IMR-90 (cell line): ENCODE measurements around the gene TMEM63C. TPM values are rescaled to one million over a fixed set of nuclear protein-coding genes. Genes with fewer than 3 reads are reported as not detected.

Source experiments
- ATAC-seq: fragments of 200-7000 bp; cut with Tn5 transposase; 2 replicates; pipeline ENCODE4 v1.9.1; 2020; ENCODE audit warnings: low read depth, mild to moderate bottlenecking, moderate library complexity
- BruUV-seq: library from RNA; stranded (reverse); fragments of 400-500 nt; replicated peaks from 2 replicates; lab custom pipeline; 2021; lab: Mats Ljungman, UMichigan
- CTCF ChIA-PET: fragments of 300-600 bp; formaldehyde crosslinking; extraction: SDS; loops from one replicate; lab custom pipeline; 2021; ENCODE audit warnings: antibody characterized with exemption; lab: Yijun Ruan, JAX
- POLR2A ChIA-PET: fragments of 300-600 bp; sonication (Branson Sonifier 250); formaldehyde crosslinking; loops from one replicate; lab custom pipeline; 2022; ENCODE audit warnings: antibody characterized with exemption; ENCODE audit not compliant: unreplicated experiment; lab: Charles Lee
- DNase-seq: peaks from one replicate; pipeline ENCODE4 v3.0.0; 2013
- H2AFZ ChIP-seq: replicated peaks from 2 replicates; pipeline ENCODE3; 2013; ENCODE audit warnings: low read length, mild to moderate bottlenecking; ENCODE audit not compliant: poor library complexity
- H2AK5ac ChIP-seq: 2 replicates; pipeline ENCODE4 v1.6.1; 2013; ENCODE audit warnings: low read depth, low read length, inconsistent platforms
- H2AK9ac ChIP-seq: replicated peaks from 2 replicates; pipeline ENCODE3; 2013; ENCODE audit warnings: mild to moderate bottlenecking, low read depth, low read length, moderate library complexity; ENCODE audit not compliant: poor library complexity
- H2BK120ac ChIP-seq: 2 replicates; pipeline ENCODE4 v1.6.1; 2013; ENCODE audit warnings: low read depth, low read length, inconsistent platforms
- H2BK15ac ChIP-seq: 3 replicates; pipeline ENCODE4 v1.6.1; 2013; ENCODE audit warnings: low read depth, low read length, inconsistent platforms
- H2BK20ac ChIP-seq: 2 replicates; pipeline ENCODE4 v1.6.1; 2013; ENCODE audit warnings: low read depth, mild to moderate bottlenecking, inconsistent platforms, low read length, moderate library complexity
- H2BK5ac ChIP-seq: 2 replicates; pipeline ENCODE4 v1.6.1; 2013; ENCODE audit warnings: mild to moderate bottlenecking, low read depth, low read length, inconsistent platforms; ENCODE audit not compliant: poor library complexity, severe bottlenecking
- H3K14ac ChIP-seq: replicated peaks from 2 replicates; pipeline ENCODE4 v1.6.1; 2013; ENCODE audit warnings: low read depth, low read length, inconsistent platforms
- H3K18ac ChIP-seq: 2 replicates; pipeline ENCODE4 v1.6.1; 2013; ENCODE audit warnings: low read depth, low read length, control low read depth
- H3K23ac ChIP-seq: 2 replicates; pipeline ENCODE4 v1.6.1; 2013; ENCODE audit warnings: low read depth, low read length, inconsistent platforms
- H3K27ac ChIP-seq: 2 replicates; pipeline ENCODE4 v1.5.1; 2013; ENCODE audit warnings: mild to moderate bottlenecking, control low read depth, low read length; ENCODE audit not compliant: insufficient read depth
- H3K27me3 ChIP-seq: 2 replicates; pipeline ENCODE4 v1.6.1; 2013; ENCODE audit warnings: low read length; ENCODE audit not compliant: control insufficient read depth, insufficient read depth
- H3K36me3 ChIP-seq: 2 replicates; pipeline ENCODE4 v1.6.1; 2013; ENCODE audit warnings: low read length, mixed read lengths; ENCODE audit not compliant: control insufficient read depth, insufficient read depth
- H3K4ac ChIP-seq: 2 replicates; pipeline ENCODE4 v1.6.1; 2013; ENCODE audit warnings: low read depth, low read length, inconsistent platforms
- H3K4me1 ChIP-seq: 2 replicates; pipeline ENCODE4 v1.6.1; 2013; ENCODE audit warnings: low read length, mixed read lengths; ENCODE audit not compliant: control insufficient read depth, insufficient read depth
- H3K4me2 ChIP-seq: 2 replicates; pipeline ENCODE4 v1.6.1; 2013; ENCODE audit warnings: low read depth, mild to moderate bottlenecking, control low read depth, low read length, moderate library complexity
- H3K4me3 ChIP-seq: 2 replicates; pipeline ENCODE4 v1.5.1; 2013; ENCODE audit warnings: low read depth, mild to moderate bottlenecking, control low read depth, low read length, moderate library complexity; ENCODE audit not compliant: insufficient read depth
- H3K56ac ChIP-seq: 2 replicates; pipeline ENCODE4 v1.6.1; 2013; ENCODE audit warnings: low read length, inconsistent platforms; ENCODE audit not compliant: insufficient read depth; ENCODE audit errors: extremely low read depth
- H3K79me1 ChIP-seq, 2 experiments: 2 replicates each; pipeline ENCODE4 v1.6.1; 2013; ENCODE audit warnings: low read length in 2 of 2, inconsistent platforms in 1 of 2, low read depth in 1 of 2
- H3K9ac ChIP-seq: 2 replicates; pipeline ENCODE4 v1.6.1; 2013; ENCODE audit warnings: low read depth, low read length, control low read depth
- H3K9me1 ChIP-seq: 2 replicates; pipeline ENCODE4 v1.6.1; 2013; ENCODE audit warnings: low read length, inconsistent platforms; ENCODE audit not compliant: insufficient read depth
- H3K9me3 ChIP-seq: 2 replicates; pipeline ENCODE4 v1.6.1; 2013; ENCODE audit warnings: low read length; ENCODE audit not compliant: control insufficient read depth, insufficient read depth
- H4K20me1 ChIP-seq: 2 replicates; pipeline ENCODE4 v1.6.1; 2013; ENCODE audit warnings: low read length, inconsistent platforms; ENCODE audit not compliant: insufficient read depth
- H4K5ac ChIP-seq: 2 replicates; pipeline ENCODE4 v1.6.1; 2013; ENCODE audit warnings: mild to moderate bottlenecking, low read depth, low read length, control low read depth
- H4K8ac ChIP-seq, 2 experiments: 2 replicates each; pipeline ENCODE4 v1.6.1; 2013; ENCODE audit warnings: low read depth in 2 of 2, low read length in 2 of 2, control low read depth in 1 of 2, inconsistent platforms in 1 of 2
- H4K91ac ChIP-seq: 2 replicates; pipeline ENCODE4 v1.6.1; 2013; ENCODE audit warnings: low read depth, low read length, inconsistent platforms; ENCODE audit not compliant: insufficient read depth
- BHLHE40 ChIP-seq: fragments of 150-350 bp; IDR thresholded peaks from 2 replicates; pipeline ENCODE4 v1.6.1; 2016; ENCODE audit warnings: mild to moderate bottlenecking, low read depth, low read length
- CEBPB ChIP-seq: IDR thresholded peaks from 2 replicates; pipeline ENCODE4 v1.6.1; 2012; ENCODE audit warnings: low read depth, low read length, improper control_type of control experiment
- CHD1 ChIP-seq: IDR thresholded peaks from 2 replicates; pipeline ENCODE4 v1.6.1; 2012; ENCODE audit warnings: low read depth, low read length, improper control_type of control experiment
- CTCF ChIP-seq: conservative IDR thresholded peaks from 2 replicates; pipeline ENCODE4 v1.5.1; 2012; ENCODE audit warnings: mild to moderate bottlenecking, low read depth, low read length, improper control_type of control experiment
- ELK1 ChIP-seq: fragments of 150-350 bp; IDR thresholded peaks from 2 replicates; pipeline ENCODE4 v1.6.1; 2016; ENCODE audit warnings: low read depth, mild to moderate bottlenecking, low read length, moderate library complexity, borderline replicate concordance
- FOS ChIP-seq: fragments of 150-350 bp; IDR thresholded peaks from 2 replicates; pipeline ENCODE4 v1.6.1; 2016; ENCODE audit warnings: low read depth, low read length
- MAFK ChIP-seq: IDR thresholded peaks from 2 replicates; pipeline ENCODE4 v1.6.1; 2012; ENCODE audit warnings: low read depth, low read length, improper control_type of control experiment
- MAZ ChIP-seq: IDR thresholded peaks from 2 replicates; pipeline ENCODE4 v1.6.1; 2012; ENCODE audit warnings: low read depth, mild to moderate bottlenecking, low read length, improper control_type of control experiment, moderate library complexity, borderline replicate concordance
- MXI1 ChIP-seq: IDR thresholded peaks from 2 replicates; pipeline ENCODE4 v1.6.1; 2012; ENCODE audit warnings: low read depth, mild to moderate bottlenecking, low read length, moderate library complexity, borderline replicate concordance
- NFE2L2 ChIP-seq: fragments of 150-350 bp; IDR thresholded peaks from 2 replicates; pipeline ENCODE4 v1.6.1; 2016; ENCODE audit warnings: low read depth, mild to moderate bottlenecking, low read length
- POLR2A ChIP-seq: IDR thresholded peaks from 2 replicates; pipeline ENCODE4 v1.6.1; 2012; ENCODE audit warnings: mild to moderate bottlenecking, low read depth, low read length
- RAD21 ChIP-seq: IDR thresholded peaks from 2 replicates; pipeline ENCODE4 v1.6.1; 2012; ENCODE audit warnings: low read length, improper control_type of control experiment
- RCOR1 ChIP-seq: IDR thresholded peaks from 2 replicates; pipeline ENCODE4 v1.6.1; 2012; ENCODE audit warnings: mild to moderate bottlenecking, low read length, improper control_type of control experiment; ENCODE audit not compliant: insufficient replicate concordance
- RFX5 ChIP-seq: IDR thresholded peaks from 2 replicates; pipeline ENCODE4 v1.8.0; 2012; ENCODE audit warnings: low read depth, mild to moderate bottlenecking, low read length, moderate library complexity
- SMC3 ChIP-seq: fragments of 150-350 bp; IDR thresholded peaks from 2 replicates; pipeline ENCODE4 v1.6.1; 2016; ENCODE audit warnings: low read depth, mild to moderate bottlenecking, antibody characterized with exemption, low read length, moderate library complexity
- USF2 ChIP-seq: fragments of 150-350 bp; IDR thresholded peaks from 2 replicates; pipeline ENCODE4 v1.6.1; 2017; ENCODE audit warnings: mild to moderate bottlenecking, antibody characterized with exemption, low read length, low read depth
- WGBS, 2 experiments: methylation state at CpG; one replicate each; pipeline versions ENCODE4 v1.1.5 to v1.1.7; 2013; ENCODE audit warnings: missing lambda C conversion rate in 2 of 2; ENCODE audit not compliant: insufficient read length in 1 of 2; ENCODE audit errors: extremely low coverage in 2 of 2; 5-methylcytosine and 5-hydroxymethylcytosine counted together
- dilution Hi-C: fragments of 300-500 bp; cut with HindIII; formaldehyde crosslinking; loops from one replicate; pipeline ENCODE4 v1.14.3; 2018; ENCODE audit warnings: low sequenced_read_pairs; ENCODE audit not compliant: unreplicated experiment
- in situ Hi-C: fragments of 300-500 bp; cut with MboI; formaldehyde crosslinking; loops from 3 replicates; pipeline ENCODE4 v1.14.3; 2019; ENCODE audit warnings: low sequenced_read_pairs, inconsistent platforms, mixed read lengths
- intact Hi-C: fragments of 100-400 bp; cut with micrococcal nuclease; formaldehyde crosslinking; loops from 2 replicates; pipeline ENCODE4 v1.10.0; 2022
- polyA plus RNA-seq, 3 experiments: library from polyadenylated mRNA; depleted of rRNA; stranded (reverse); fragments of >200 nt; gene quantifications; 2 replicates each; pipeline ENCODE4 v1.2.3, GENCODE V29; 2012; ENCODE audit warnings: low replicate concordance in 1 of 3
- total RNA-seq: library from RNA; depleted of rRNA; stranded (reverse); fragments of >200 nt; gene quantifications from 2 replicates; pipeline ENCODE4 v1.2.3, GENCODE V29; 2012

Gene TMEM63C
- total and polyA plus RNA-seq, 2 of the 4 experiments (the other 2 are of a cell fraction) = under 0.01 TPM; not detected in 1

GRCh38 chr14:77133720-77134338 is 47.8 kb upstream of the TMEM63C start:
- Histone ChIP-seq H3K27ac (no peak overlapping the region), H3K56ac (no peak overlapping the region), H3K79me1 (no peaks in the 10 kb centered on the region), H3K23ac (no peak overlapping the region), H2AK9ac (no peak overlapping the region), H3K9me3 (no peaks in the 10 kb centered on the region), H2BK15ac (no peak overlapping the region), H3K9me1 (no peaks in the 10 kb centered on the region), H3K4me2 (no peak overlapping the region), H3K18ac (no peak overlapping the region), H3K27me3 (peaks cover 35% of the 10 kb centered on the region), H4K91ac (no peak overlapping the region), H2AFZ (no peak overlapping the region), H2AK5ac (no peak overlapping the region), H3K4me1 (no peaks in the 10 kb centered on the region), H2BK5ac (no peak overlapping the region), H3K14ac (no peak overlapping the region), H3K36me3 (no peaks in the 10 kb centered on the region), H3K9ac (no peak overlapping the region), H4K5ac (no peak overlapping the region), H4K20me1 (no peaks in the 10 kb centered on the region), H2BK20ac (no peak overlapping the region), H3K4ac (no peak overlapping the region), H2BK120ac (no peak overlapping the region), H3K4me3 (no peak overlapping the region), H4K8ac (no peak overlapping the region)
- ATAC-seq = peak; percentile 96
- BruUV-seq = no TSS peak
- TF ChIP-seq SMC3 (no peak), MAZ (peak; percentile 36; the same call in 1 of the 2 replicates), POLR2A (no peak), CEBPB (no peak), NFE2L2 (no peak), BHLHE40 (peak; percentile 20; the same call in 1 of the 2 replicates), RCOR1 (no peak), ELK1 (no peak), RAD21 (no peak), USF2 (0 out of 2 replicates have a peak, but pooled peaks have one; percentile 10), RFX5 (no peak), FOS (no peak), CHD1 (no peak), CTCF (no peak), MXI1 (peak; percentile 64; the same call in 1 of the 2 replicates), MAFK (no peak)
- dilution Hi-C loops (no loop called here), intact Hi-C loops (no loop called here), in situ Hi-C loops (no loop called here)
- POLR2A ChIA-PET = no interaction called here
- peak; percentile 61 for DNase-seq
- CTCF ChIA-PET = interaction anchor here (0.9 kb wide), 1 partner anchor 9 kb away, joined by 3 read pairs; no protein-coding TSS in a partner anchor
- 10% methylated on average over 8 of the region's 22 CpGs; no CpG with 5 or more reads in 1 of the 2 experiments for WGBS, 2 experiments
